HEK293T (cell line): Measurements from ENCODE around the gene RBM26.

Experiments used
- ARNT ChIP-seq: fragments of 450-650 bp; IDR thresholded peaks from 2 replicates; pipeline ENCODE4 v1.6.1; 2017; ENCODE audit warnings: mild to moderate bottlenecking
- BHLHE40 ChIP-seq: fragments of 450-650 bp; IDR thresholded peaks from 2 replicates; pipeline ENCODE4 v1.6.1; 2016; ENCODE audit warnings: mild to moderate bottlenecking, moderate library complexity, borderline replicate concordance
- CTBP1 ChIP-seq: fragments of 450-650 bp; IDR thresholded peaks from 2 replicates; pipeline ENCODE4 v1.6.1; 2016; ENCODE audit warnings: borderline replicate concordance
- FOXA1 ChIP-seq: fragments of 450-650 bp; IDR thresholded peaks from 2 replicates; pipeline ENCODE4 v1.6.1; 2016; ENCODE audit warnings: mild to moderate bottlenecking
- FOXK2 ChIP-seq: fragments of 450-650 bp; IDR thresholded peaks from 2 replicates; pipeline ENCODE4 v1.6.1; 2016; ENCODE audit warnings: mild to moderate bottlenecking
- FOXM1 ChIP-seq: fragments of 450-650 bp; IDR thresholded peaks from 2 replicates; pipeline ENCODE4 v1.6.1; 2017; ENCODE audit warnings: mild to moderate bottlenecking, borderline replicate concordance
- L3MBTL2 ChIP-seq: fragments of 450-650 bp; conservative IDR thresholded peaks from 2 replicates; pipeline ENCODE4 v1.6.1; 2016; ENCODE audit warnings: mild to moderate bottlenecking
- PKNOX1 ChIP-seq: fragments of 450-650 bp; IDR thresholded peaks from 2 replicates; pipeline ENCODE4 v1.6.1; 2016
- SP1 ChIP-seq: fragments of 450-650 bp; IDR thresholded peaks from 2 replicates; pipeline ENCODE4 v1.6.1; 2017
- SUZ12 ChIP-seq: fragments of 450-650 bp; IDR thresholded peaks from 2 replicates; pipeline ENCODE4 v1.6.1; 2016; ENCODE audit warnings: mild to moderate bottlenecking
- TARDBP ChIP-seq: fragments of 450-650 bp; IDR thresholded peaks from 2 replicates; pipeline ENCODE4 v1.6.1; 2016
- ZNF384 ChIP-seq: fragments of 450-650 bp; IDR thresholded peaks from 2 replicates; pipeline ENCODE4 v1.6.1; 2016

GRCh38 chr13:79338343-79338742, 67.7 kb downstream of the RBM26 start:
- TF ChIP-seq SUZ12, result no peak
- TF ChIP-seq TARDBP, result no peak
- no peak for TF ChIP-seq ARNT
- TF ChIP-seq FOXA1, result no peak
- TF ChIP-seq BHLHE40, result no peak
- TF ChIP-seq SP1, result no peak
- TF ChIP-seq FOXM1, result no peak
- no peak for TF ChIP-seq ZNF384
- TF ChIP-seq L3MBTL2, result no peak
- TF ChIP-seq CTBP1, result no peak
- no peak for TF ChIP-seq FOXK2
- no peak for TF ChIP-seq PKNOX1
